ACC112 (cell line): ENCODE measurements around the gene KRTAP5-8.
"Not testable (repeated sequence)": the region's sequence is repeated elsewhere in the genome, so short reads cannot be mapped to it uniquely, and the experiment has no call there.

Experiments used
- H2AFZ ChIP-seq: fragments of 200-600 bp; sonication (generic); one replicate; pipeline ENCODE4 v1.6.0; 2017; ENCODE audit warnings: antibody characterized with exemption, low read length; ENCODE audit not compliant: unreplicated experiment
- H3K27ac ChIP-seq: fragments of 200-600 bp; sonication (generic); 2 replicates; pipeline ENCODE4 v1.5.1; 2014; ENCODE audit warnings: low read depth, mild to moderate bottlenecking, antibody characterized with exemption, low read length, moderate library complexity
- H3K27me3 ChIP-seq: fragments of 200-600 bp; sonication (generic); 2 replicates; pipeline ENCODE4 v1.6.1; 2014; ENCODE audit warnings: mild to moderate bottlenecking, antibody characterized with exemption, low read length, moderate library complexity, mixed read lengths; ENCODE audit not compliant: insufficient read depth
- H3K36me3 ChIP-seq: fragments of 200-600 bp; sonication (generic); 2 replicates; pipeline ENCODE4 v1.6.1; 2016; ENCODE audit warnings: mild to moderate bottlenecking, antibody characterized with exemption, low read length, moderate library complexity, mixed read lengths; ENCODE audit not compliant: insufficient read depth
- H3K4me1 ChIP-seq: fragments of 200-600 bp; sonication (generic); one replicate; pipeline ENCODE4 v1.6.1; 2016; ENCODE audit warnings: low read length, mixed read lengths; ENCODE audit not compliant: insufficient read depth, unreplicated experiment, control insufficient read depth
- H3K4me3 ChIP-seq: fragments of 200-600 bp; sonication (generic); 2 replicates; pipeline ENCODE4 v1.5.1; 2014; ENCODE audit warnings: mild to moderate bottlenecking, low read depth, low read length
- H3K79me2 ChIP-seq: fragments of 200-600 bp; sonication (generic); one replicate; pipeline ENCODE4 v1.6.0; 2016; ENCODE audit warnings: low read length; ENCODE audit not compliant: control insufficient read depth, unreplicated experiment, insufficient read depth

Gene KRTAP5-8

DNA sequence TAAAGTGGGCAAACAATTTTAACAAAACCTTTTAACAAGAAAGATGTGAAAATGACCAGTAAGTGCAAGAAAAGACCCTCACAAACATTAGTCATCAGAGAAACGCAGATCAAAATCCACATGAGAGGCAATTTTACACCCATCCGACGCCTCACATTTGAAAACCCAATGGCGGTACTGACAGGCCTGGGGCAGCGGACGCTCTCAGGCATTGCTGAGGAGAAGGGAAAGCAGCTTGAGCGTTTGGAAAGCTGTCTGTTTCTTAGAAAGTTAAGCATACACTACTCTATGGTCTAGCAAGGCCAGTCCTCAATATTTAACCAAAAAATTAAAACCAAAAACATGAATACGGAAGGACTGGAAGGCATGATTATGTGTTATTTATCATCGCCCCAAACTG, 2.0 kb upstream of the KRTAP5-8 start:
- no peaks in the 10 kb centered on the region for H3K4me1 ChIP-seq
- peaks cover 4% of the 10 kb centered on the region; the same call in 1 of the 2 replicates for H3K27me3 ChIP-seq
- H3K4me3 ChIP-seq = no peak overlapping the region
- no peak overlapping the region for H3K27ac ChIP-seq
- no peaks in the 10 kb centered on the region for H3K79me2 ChIP-seq
- H3K36me3 ChIP-seq = no peaks in the 10 kb centered on the region
- no peak overlapping the region for H2AFZ ChIP-seq

DNA sequence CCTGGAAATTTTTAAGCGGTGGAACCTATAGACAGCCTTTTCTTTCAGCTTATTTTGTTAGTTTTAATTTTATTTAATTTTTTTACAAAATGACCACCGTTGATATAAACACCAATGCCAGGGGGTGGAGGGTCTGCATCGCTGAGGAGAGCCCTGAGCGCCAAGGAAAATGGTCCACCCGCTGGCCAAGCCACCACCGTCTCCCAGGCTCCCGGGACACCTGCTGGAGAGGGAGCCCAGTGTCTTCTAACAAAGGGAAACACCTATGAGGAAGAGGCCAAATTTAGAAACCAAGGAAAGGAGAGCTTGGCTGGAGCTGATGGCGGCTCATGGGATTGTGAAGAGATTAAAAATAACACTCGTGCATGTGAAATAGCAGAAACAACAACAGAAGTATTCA, 288 bp upstream of the KRTAP5-8 start:
- no peak overlapping the region for H3K4me3 ChIP-seq

DNA sequence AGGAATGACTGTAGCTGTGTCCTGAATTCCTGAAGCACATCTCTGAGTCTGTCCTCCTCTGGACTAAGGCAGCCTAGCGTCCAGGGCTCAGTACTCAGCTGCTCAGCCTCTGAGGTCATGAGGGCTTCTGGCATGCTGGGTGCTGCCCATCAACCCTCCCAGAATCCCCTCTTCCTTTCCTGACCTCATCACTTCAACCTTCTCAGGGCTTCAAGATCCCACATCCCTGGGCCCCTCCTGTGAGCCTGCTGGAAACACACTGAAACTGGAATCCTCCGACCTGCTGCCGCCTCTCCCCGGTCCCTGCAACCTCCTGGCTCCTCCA, 803 bp downstream of the KRTAP5-8 start:
- no peak overlapping the region for H2AFZ ChIP-seq
- H3K27me3 ChIP-seq = peaks cover 23% of the 10 kb centered on the region; the same call in 1 of the 2 replicates
- H3K4me1 ChIP-seq = no peaks in the 10 kb centered on the region
- no peak overlapping the region for H3K27ac ChIP-seq
- H3K4me3 ChIP-seq = no peak overlapping the region
- no peaks in the 10 kb centered on the region for H3K36me3 ChIP-seq
- no peaks in the 10 kb centered on the region for H3K79me2 ChIP-seq

More for the DNA sequence above, 288 bp upstream of the KRTAP5-8 start:
- Histone ChIP-seq H3K27me3 (peaks cover 18% of the 10 kb centered on the region; the same call in 1 of the 2 replicates), H3K27ac (no peak overlapping the region), H3K36me3 (no peaks in the 10 kb centered on the region), H3K4me1 (no peaks in the 10 kb centered on the region), H3K79me2 (no peaks in the 10 kb centered on the region), H2AFZ (no peak overlapping the region)

DNA sequence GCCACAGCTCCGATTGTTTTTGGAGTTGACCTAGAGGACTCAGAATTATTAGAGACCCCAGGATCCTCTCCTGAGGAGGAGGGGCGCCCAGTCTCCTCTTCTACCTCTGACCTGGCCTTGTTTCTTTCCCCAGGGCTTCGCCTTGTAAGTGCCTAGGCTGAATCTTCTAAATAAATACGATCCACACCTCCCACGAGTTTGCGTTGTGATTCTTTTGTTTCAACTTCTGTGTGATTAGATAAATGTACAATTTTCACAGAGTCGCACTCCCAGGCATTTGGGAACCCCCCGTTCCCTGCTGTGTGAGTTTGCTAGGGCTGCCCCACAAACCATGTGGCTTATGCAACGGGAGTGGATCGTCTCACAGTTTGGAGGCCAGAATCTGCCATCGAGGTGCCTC, 1.2 kb downstream of the KRTAP5-8 start:
- H3K4me3 ChIP-seq = no peak overlapping the region
- H3K36me3 ChIP-seq = no peaks in the 10 kb centered on the region
- H3K27me3 ChIP-seq = peaks cover 27% of the 10 kb centered on the region; the same call in 1 of the 2 replicates
- no peaks in the 10 kb centered on the region for H3K4me1 ChIP-seq
- H3K27ac ChIP-seq = no peak overlapping the region
- no peak overlapping the region for H2AFZ ChIP-seq
- no peaks in the 10 kb centered on the region for H3K79me2 ChIP-seq

DNA sequence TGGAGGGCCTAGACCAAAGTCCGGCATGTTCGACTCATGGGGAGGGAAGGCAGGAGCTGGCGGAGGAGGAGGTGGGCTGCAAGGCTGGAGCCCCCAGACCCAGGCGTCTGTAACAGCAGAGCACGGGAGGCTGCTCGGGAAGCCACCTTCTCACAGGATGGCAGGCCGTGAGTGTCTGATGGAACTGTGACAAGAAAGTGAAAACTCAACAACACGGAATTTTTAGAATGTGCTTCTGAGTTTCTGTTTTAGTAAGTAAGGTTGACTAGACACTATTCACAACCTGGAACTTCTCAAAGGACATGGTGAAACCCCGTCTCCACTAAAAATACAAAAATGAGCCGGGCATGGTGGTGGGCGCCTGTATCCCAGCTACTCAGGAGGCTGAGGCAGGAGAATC, 2.1 kb downstream of the KRTAP5-8 start:
- not testable (repeated sequence) for H3K27ac ChIP-seq, H3K36me3 ChIP-seq, H3K4me1 ChIP-seq, H3K79me2 ChIP-seq, H2AFZ ChIP-seq, H3K4me3 ChIP-seq
- peaks cover 30% of the 10 kb centered on the region; the same call in 1 of the 2 replicates for H3K27me3 ChIP-seq

DNA sequence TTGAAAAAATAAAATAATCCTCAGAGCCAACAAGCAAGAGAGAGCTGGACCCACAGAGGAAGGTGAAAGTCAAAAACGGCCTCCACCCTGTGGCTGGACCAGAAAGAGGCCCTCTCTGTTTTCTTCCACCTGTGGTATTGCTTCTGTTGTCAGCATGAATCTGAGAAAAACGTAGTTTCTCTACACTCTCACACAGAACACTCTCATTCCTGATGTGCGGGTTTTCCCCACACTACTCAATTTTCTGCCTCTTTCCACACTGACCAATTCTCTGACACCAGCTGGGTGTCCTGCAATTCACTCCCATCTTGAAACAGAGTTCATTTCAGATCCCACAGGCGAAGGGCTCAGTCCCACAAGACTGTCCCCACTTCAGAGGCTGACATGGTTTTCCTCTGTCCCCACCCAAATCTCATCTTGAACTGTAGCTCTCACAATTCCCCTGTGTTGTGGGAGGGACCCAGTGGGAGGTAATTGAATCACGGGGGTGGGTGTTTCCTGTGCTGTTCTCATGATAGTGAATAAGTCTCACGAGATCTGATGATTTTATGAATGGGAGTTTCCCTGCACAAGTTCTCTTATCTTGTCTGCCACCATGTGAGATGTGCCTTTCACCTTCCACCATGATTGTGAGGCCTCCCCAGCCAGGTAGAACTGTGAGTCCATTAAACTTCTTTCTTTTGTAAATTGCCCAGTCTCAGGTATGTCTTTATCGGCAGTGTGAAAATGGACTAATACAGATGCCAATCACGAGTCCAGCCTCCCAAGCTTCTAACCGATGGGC, 2.9 kb downstream of the KRTAP5-8 start:
- not testable (repeated sequence) for H2AFZ ChIP-seq, H3K4me1 ChIP-seq, H3K79me2 ChIP-seq, H3K27ac ChIP-seq, H3K4me3 ChIP-seq, H3K36me3 ChIP-seq
- peaks cover 38% of the 10 kb centered on the region; the same call in 1 of the 2 replicates for H3K27me3 ChIP-seq

DNA sequence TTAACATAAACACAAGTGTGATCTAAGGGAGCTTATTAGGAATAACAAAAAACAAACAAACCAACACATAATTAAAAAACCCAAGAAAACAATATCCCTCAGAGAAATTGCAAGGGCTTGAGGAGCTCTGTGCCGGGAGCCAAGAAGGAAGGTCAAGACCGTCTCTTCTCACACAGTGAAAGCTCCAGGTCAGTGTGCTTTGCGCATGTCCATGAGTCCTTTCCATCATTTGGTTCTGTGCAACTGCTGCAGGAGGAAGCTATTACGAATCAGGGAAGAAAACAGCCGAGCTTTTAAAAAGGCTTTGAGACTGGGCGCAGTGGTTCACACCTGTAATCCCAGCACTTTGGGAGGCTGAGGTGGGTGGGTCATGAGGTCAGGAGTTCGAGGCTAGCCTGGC, 4.6 kb downstream of the KRTAP5-8 start:
- peaks cover 50% of the 10 kb centered on the region for H3K27me3 ChIP-seq
- H3K36me3 ChIP-seq = no peaks in the 10 kb centered on the region
- H3K4me1 ChIP-seq = no peaks in the 10 kb centered on the region
- no peak overlapping the region for H3K27ac ChIP-seq
- H2AFZ ChIP-seq = no peak overlapping the region
- no peaks in the 10 kb centered on the region for H3K79me2 ChIP-seq
- H3K4me3 ChIP-seq = no peak overlapping the region

DNA sequence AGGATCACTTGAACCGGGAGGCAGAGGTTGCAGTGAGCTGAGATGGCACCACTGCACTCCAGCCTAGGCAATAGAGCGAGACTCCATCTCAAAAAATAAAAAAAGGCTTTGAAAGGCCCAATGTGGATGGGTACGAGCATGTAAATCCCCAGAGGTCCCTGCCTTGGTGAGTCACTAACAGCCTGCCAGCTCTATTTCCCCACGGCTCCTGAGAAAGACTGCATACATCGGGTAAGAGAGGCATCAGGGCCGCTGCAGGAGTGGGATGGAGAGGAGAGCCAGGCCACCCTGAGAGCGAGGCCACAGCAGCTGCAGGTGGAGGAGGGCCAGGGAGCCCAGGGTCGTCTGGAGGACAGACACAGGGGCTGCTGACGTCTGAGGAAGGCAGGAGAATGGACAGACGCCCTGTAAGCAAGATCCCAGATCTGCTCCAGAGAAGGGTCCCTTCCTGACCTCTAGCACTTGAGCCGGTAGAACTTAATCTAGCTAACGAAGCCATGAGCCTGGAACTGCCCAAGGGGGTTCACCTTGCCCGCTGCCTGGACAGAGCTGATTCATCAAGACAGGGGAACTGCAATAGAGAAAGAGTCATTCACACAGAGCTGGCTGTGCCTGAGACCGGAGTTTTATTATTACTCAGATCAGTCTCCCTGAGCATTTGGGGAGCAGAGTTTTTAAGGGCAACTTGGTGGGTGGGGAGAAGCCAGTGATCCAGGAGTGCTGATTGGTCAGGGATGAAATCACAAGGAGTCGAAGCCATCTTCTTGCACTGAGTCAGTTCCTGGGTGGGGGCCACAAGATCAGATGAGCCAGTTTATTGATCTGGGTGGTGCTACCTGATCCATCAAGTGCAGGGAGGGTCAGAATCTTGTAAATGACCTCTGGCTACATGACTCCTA, 5.3 kb downstream of the KRTAP5-8 start:
- H3K36me3 ChIP-seq = no peaks in the 10 kb centered on the region
- H3K4me3 ChIP-seq = no peak overlapping the region
- H2AFZ ChIP-seq = no peak overlapping the region
- H3K4me1 ChIP-seq = no peaks in the 10 kb centered on the region
- no peaks in the 10 kb centered on the region for H3K79me2 ChIP-seq
- no peak overlapping the region for H3K27ac ChIP-seq
- H3K27me3 ChIP-seq = peaks cover 57% of the 10 kb centered on the region

DNA sequence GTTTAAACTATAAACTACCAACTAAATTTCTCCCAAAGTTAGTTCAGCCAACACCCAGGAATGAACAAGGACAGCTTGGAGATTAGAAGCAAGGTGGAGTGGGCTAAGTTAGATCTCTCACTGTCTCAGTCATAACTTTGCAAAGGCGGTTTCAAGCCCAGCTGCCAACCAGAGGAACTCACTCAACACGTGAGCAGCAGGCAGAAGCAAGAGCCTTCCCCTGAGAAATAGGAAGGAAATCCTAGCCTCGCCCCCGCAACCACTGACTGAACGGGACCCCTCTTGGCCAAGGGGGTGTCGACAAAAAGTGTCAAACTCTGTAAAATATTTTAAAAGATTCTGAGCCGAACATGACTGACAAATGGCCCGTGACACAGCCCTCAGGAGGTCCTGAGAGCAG, 6.0 kb downstream of the KRTAP5-8 start:
- Histone ChIP-seq H3K27ac (no peak overlapping the region), H3K36me3 (no peaks in the 10 kb centered on the region), H3K79me2 (no peaks in the 10 kb centered on the region), H3K4me3 (no peak overlapping the region), H3K27me3 (peaks cover 57% of the 10 kb centered on the region), H3K4me1 (no peaks in the 10 kb centered on the region), H2AFZ (no peak overlapping the region)

DNA sequence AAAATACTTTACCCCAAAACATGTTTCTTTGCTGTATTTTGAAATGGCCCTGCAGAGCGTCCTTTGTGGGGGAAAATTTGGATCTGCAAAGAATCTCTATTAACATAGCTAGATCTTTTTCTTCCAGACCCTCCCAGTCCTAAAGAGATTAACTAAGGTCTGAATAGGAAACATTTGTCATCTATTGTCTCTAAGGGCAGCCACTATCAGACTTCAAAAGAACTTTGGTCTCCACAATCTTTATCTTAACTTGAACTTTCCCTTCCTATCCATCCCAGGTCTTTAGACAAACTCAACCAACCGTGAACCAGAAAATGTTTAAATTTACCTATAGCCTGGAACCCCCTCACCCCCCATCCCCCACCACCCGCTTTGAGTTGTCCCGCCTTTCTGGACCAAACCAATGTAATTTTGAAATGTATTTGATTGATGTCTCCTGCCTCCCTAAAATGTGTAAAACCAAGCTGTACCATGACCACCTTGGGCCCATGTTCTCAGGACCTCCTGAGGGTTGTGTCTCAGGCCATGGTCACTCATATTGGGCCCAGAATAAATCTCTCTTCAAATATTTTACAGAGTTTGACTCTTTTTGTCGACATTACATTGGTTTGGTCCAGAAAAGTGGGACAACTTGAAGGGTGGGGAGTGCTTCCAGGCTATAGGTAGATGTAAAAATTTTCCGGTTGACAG, 6.8 kb downstream of the KRTAP5-8 start:
- no peaks in the 10 kb centered on the region for H3K36me3 ChIP-seq
- H3K4me1 ChIP-seq = no peaks in the 10 kb centered on the region
- H2AFZ ChIP-seq = no peak overlapping the region
- H3K27me3 ChIP-seq = peaks cover 64% of the 10 kb centered on the region
- no peak overlapping the region for H3K27ac ChIP-seq
- no peaks in the 10 kb centered on the region for H3K79me2 ChIP-seq
- H3K4me3 ChIP-seq = no peak overlapping the region
